ENCODE results near the gene FOXA1.
"Not testable (repeated sequence)": the region's sequence is repeated elsewhere in the genome, so short reads cannot be mapped to it uniquely, and the experiment has no call there.

FOXA1 gene

GRCh38 chr14:37558740-37559139 is 36.3 kb downstream of the FOXA1 start:
- no peak for DNase-seq (ENCODE audit: low read depth)

DNA sequence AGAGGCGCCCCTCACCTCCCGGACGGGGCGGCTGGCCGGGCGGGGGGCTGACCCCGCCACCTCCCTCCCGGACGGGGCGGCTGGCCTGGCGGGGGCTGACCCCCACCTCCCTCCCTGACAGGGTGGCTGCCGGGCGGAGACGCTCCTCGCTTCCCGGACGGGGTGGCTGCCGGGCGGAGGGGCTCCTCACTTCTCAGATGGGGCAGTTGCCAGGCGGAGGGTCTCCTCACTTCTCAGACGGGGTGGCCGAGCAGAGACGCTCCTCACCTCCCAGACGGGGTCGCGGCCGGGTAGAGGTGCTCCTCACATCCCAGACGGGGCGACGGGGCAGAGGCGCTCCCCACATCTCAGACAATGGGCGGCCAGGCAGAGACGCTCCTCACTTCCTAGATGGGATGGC is 39.5 kb downstream of the FOXA1 start:
- DNase-seq (ENCODE audit: low read depth): not testable (repeated sequence)

- DNase-seq (ENCODE audit: low read depth): no peak
Measured at GRCh38 chr14:37553935-37554550, 41.0 kb downstream of the FOXA1 start.

GRCh38 chr14:37551119-37551518 is 43.9 kb downstream of the FOXA1 start:
- DNase-seq (ENCODE audit: low read depth): no peak

GRCh38 chr14:37550511-37550910 is 44.5 kb downstream of the FOXA1 start:
- DNase-seq (ENCODE audit: low read depth): peak; percentile 84

- peak; percentile 31 for DNase-seq (ENCODE audit: low read depth)
Measured at GRCh38 chr14:37546621-37547447, 48.2 kb downstream of the FOXA1 start.

GRCh38 chr14:37545174-37545573 is 49.9 kb downstream of the FOXA1 start:
- DNase-seq (ENCODE audit: low read depth): peak; percentile 6

DNA sequence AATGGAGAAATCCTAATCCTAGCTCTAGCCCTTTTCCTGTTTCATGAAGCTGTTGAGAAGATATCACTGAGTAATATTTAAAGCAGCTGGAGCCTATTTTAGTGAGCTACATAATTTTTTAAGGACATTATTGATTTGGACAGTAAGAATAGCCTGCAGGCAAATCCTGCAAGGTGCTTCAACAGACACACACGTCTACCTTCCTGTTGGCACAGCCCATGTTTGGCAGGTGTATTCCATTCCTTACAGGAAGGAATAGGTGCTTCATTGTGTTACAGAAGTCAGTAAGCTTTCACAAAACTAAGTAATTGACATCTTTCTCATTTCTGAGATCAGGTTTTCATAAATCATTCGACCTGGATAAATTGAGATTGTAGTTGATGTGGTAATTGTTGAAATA is 50.6 kb downstream of the FOXA1 start:
- no peak for DNase-seq (ENCODE audit: low read depth)

DNA sequence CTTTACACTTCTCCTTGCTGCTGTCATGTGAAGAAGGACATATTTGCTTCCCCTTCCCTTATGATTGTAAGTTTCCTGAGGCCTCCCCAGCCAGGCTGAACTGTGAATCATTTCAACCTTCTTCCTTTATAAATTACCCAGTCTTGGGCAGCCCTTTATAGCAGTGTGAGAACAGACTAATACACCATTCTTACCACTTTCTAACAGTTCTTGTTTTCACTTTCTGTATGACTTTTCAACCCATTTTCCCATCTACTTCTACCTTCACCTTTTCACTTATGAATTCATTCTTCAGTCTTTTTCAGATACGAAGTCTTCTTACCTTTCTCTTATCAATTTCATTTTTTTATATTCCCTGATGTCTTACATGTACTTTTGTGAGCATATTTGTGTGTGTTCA is 55.1 kb downstream of the FOXA1 start:
- no peak for DNase-seq (ENCODE audit: low read depth)

Data from fibroblast of gingiva (primary cell).